GM21723 (cell line): ENCODE results near the gene YWHAH.

Experiments
- ATAC-seq: cut with Tn5 transposase; IDR thresholded peaks from one replicate; pipeline ENCODE4 v1.9.1; 2021; ENCODE audit warnings: mild to moderate bottlenecking, moderate library complexity; ENCODE audit not compliant: unreplicated experiment

The YWHAH gene

DNA sequence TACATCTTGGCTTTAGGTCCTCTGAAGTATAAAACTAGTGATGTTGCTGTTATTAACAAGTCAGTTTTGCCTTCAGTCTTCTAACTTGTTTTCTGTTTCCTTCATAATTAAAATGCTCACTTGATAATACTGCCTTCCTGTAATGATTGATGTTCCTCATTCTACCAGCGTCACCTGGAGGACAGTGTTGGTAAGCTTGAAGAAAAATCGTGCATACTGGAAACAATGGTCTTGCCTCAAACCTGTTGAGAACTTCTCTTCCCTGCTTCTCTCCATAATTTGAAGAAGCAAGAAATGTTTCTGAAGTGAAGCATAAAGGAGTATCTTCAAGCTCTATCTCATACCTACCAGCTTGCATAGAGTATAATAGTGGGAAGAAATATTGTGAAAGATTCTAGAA, 3.0 kb downstream of the YWHAH start:
- ATAC-seq = no peak

DNA sequence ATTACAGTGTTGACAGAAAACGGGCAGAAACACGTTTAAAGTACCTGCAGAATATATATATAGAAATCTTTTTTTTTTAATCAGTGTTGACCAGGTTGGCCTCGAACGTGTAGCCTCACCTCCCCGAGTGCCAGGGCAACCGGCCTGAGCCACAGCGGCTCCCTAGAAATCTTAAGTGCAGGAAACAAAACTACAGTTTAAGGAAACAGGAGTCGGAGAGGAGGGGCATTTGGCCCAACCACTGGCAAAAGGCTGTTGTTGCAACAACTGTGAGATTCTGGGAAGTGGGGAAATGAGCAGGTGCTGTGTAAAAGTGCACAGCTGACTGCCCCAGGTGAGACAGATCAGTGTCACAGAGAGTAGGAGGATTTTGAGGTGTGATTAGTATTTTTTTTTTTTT, 3.7 kb downstream of the YWHAH start:
- no peak for ATAC-seq

DNA sequence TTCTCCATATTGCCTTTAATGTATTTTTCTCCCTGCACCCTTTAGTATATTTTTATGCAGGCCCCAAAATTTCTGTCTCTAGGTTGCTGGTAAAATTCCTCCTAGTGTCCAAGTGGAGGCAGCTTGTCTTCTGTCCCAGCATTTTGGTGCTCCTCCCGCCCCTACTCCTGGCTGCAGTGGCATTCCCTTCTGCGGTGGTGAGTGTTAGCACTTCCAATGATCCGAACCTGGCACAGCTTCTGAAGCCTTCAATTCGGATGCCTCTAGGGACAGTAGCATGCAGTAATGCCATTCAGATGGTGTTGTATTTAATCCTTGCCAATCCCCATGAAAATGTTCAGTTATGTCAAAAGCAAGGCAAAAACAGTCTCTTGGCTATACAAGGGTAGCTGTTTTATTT, 5.9 kb downstream of the YWHAH start:
- ATAC-seq = no peak

- no peak for ATAC-seq
Measured at GRCh38 chr22:31951194-31952093, 7.1 kb downstream of the YWHAH start.

GRCh38 chr22:31952094-31952401, 7.7 kb downstream of the YWHAH start:
- no peak for ATAC-seq

DNA sequence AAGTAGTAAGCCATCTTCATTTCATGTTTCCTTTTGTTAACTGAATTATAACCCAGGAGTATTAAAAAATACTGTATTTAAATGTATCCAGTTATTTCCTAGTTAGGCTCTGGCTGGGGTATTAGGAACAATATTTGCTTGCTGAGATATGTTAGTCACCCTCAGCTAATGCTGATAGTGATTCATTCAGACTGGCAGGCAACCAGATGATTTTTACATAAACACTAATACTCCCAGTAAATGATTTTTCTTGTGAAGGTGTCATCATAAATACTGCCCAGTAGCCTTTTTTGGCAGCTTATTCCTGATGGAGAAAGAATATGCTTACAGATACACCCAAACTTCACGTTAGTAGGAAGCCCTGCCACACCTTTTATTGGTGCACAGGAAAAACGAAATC, 8.1 kb downstream of the YWHAH start:
- ATAC-seq = no peak

DNA sequence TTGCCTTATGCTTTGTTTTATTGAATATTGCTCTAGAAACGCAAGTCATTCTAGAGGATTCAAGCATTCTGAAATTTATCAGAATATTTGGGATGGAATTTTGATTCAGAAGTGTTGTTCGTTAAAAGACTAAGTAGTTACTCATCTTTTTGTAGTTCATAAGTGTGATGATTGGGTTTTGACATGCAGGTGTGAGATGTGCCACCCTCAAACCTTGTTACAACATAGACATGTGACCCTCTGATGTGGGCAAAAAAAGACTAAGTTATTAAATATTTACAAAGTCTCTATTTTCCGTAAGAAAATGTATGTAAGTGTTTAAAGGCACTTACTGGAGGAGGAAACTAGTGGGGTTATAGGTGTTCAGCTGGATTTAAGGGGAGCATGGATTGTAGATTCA, 8.9 kb downstream of the YWHAH start:
- no peak for ATAC-seq

GRCh38 chr22:31954535-31955523, 10.5 kb downstream of the YWHAH start:
- no peak for ATAC-seq

DNA sequence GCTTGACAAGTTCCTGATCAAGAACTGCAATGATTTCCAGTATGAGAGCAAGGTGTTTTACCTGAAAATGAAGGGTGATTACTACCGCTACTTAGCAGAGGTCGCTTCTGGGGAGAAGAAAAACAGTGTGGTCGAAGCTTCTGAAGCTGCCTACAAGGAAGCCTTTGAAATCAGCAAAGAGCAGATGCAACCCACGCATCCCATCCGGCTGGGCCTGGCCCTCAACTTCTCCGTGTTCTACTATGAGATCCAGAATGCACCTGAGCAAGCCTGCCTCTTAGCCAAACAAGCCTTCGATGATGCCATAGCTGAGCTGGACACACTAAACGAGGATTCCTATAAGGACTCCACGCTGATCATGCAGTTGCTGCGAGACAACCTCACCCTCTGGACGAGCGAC, 12.0 kb downstream of the YWHAH start:
- no peak for ATAC-seq

GRCh38 chr22:31957970-31958594, 13.7 kb downstream of the YWHAH start:
- ATAC-seq = no peak

DNA sequence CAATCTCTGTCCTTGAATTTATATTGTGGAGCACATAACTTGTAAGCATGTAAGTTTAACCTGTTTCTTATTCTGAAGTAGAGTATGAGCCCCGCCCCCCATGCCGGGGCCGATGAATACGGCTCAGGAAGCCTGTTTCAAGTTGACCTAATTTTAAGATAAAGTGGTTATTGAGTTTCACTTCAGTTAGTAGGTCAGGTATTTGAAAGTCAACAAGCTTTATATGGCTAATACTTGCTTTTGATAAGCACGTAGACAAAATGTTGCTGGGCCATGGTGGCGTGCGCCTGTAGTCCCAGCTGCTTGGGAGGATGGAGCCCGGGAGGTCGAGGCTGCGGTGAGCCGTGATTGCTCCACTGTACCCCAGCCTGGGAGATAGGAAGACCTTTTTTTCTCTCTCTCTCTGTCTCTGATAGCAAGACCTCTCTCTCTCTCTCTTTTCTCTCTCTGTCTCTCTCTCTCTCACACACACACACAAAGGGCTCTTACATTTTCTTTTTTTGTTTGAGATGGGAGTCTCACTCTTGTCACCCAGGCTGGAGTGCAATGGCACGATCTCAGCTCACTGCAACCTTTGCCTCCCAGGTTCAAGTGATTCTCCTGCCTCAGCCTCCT, 14.4 kb downstream of the YWHAH start:
- ATAC-seq = no peak

DNA sequence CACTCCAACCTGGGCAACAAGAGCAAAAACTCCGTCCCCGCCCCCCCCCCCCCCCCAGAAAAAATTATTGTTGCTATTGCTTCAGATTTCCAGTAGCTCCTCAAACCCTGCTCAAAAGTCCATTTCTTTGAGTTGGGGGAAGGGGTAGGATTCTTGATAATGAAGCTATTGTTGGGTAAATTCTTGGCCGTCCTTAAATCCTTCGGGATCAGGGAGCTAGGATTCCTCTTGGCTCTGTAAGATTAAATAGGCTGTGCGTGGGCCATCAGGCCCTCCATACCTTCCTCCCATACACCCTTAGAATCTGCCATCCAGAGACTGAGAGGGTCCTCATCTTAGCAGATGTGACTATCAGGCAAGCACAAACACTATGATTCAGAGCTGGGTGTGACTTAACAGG, 16.4 kb downstream of the YWHAH start:
- no peak for ATAC-seq

DNA sequence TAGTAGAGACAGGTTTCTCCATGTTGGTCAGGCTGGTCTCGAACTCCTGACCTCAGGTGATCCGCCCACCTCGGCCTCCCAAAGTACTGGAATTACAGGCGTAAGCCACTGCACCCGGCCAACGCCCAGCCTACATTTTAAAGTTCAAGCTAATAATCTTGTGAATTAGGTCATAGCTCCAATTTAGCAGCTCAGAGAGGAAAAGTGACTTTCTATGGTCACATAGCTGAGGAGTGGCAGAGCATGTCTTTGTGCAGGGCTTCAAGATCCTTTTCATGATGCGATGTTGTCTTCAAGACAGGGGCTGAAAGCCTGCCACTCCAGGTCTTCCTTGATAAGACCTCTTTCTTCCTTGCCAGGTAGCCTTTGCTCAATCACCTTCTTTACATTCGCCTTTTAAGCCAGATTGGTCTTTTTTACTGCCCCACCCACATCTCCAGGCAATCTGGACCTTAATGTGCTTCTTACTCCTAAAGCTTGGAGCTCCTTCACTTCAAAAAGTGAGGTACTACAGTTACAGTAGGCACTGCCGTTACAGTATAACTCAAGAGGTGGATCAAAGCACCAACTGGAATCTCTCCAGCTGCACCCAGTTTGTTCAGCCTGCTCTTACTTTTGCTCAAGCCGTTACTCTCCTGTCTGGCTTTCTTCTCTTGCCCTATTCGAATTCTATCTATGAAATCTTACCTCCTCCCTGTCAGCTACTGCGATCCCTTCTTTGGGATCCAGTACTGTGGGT, 18.2 kb downstream of the YWHAH start:
- no peak for ATAC-seq

GRCh38 chr22:31968022-31968421, 23.7 kb downstream of the YWHAH start:
- no peak for ATAC-seq

DNA sequence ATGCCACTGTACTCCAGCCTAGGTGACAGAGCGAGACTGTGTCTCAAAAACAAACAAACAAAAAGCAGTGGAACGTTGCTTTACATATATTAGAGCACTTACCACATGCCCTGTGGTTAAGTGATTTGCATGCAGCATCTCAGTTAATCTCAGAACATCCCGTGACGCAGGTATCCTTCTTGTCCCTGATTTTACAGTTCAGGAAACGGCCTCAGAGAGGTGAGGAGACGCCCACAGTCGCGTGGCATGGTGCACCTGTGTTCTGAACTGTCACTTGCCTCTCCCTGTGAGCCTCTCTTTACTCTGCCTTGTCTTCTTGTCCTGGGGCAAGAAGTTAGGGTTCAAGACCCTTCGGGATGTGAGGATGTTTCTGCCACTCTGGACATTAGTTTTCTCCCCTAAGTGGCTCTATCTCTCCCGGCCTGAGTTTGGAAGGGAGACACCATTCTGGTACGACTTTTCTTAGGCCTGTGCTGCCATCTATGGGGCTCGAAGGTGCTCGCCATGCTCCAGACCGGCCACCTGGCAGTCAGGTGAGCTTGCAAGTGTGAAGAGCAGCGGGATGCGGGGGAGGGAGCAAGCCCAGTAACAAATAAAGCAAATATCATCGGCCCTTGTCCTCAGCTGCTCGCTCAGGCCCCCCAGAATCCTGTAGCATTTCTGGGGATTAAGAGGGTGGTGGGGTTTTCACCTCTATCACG, 25.6 kb downstream of the YWHAH start:
- ATAC-seq = peak; percentile 60

GRCh38 chr22:31970490-31971444, 26.4 kb downstream of the YWHAH start:
- peak; percentile 59 for ATAC-seq

DNA sequence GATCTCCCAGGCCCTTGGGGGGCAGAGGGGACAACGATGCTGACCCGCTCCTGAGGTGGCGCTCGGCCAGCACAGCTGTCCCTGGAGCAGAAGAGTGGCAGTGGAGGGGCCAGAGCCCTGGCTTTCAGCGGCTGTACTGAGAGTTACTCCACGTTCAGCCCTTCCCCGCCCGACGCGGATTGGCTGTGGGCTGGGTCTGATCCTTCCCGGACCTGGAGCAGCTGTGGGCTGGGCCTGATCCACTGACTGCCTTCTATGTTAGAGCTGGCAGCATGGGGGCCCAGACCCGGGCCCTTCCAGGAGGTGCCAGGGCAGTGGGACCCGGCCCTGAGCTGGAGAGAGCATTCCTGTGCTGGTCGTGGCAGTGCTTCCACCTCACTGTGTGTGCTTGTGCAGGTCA, 27.8 kb downstream of the YWHAH start:
- ATAC-seq = no peak

DNA sequence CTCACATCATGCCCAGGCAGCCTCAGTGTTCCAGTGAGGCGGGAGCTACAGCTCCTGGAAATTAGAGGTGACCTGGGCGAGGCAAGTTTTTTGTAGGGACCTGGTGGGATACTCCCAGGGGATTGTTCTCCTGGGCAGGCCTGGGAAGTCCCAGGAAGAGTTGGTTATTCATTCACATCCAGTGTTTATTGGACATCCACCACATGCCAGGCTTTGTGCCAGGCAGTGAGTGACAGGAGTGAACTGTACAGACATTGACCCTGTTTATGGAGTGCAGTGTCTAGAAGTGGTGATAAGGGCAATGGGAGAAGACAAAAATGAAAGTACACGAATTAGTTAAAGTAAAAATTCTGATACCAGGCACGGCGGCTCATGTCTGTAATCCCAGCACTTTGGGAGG, 29.4 kb downstream of the YWHAH start:
- no peak for ATAC-seq
